GM03348 (cell line): ENCODE measurements around the gene RASA1.

ENCODE experiments used
- DNase-seq: peaks from one replicate; pipeline ENCODE4 v3.0.0; 2012; ENCODE audit warnings: low spot score

RASA1 gene

GRCh38 chr5:87361031-87361445, 93.4 kb downstream of the RASA1 start:
- peak; percentile 13 for DNase-seq

GRCh38 chr5:87361536-87362213, 94.0 kb downstream of the RASA1 start:
- no peak for DNase-seq

- DNase-seq: no peak
These were observed 99.6 kb downstream of the RASA1 start for GRCh38 chr5:87367243-87367642.

- DNase-seq: no peak
These were observed 100.9 kb downstream of the RASA1 start for GRCh38 chr5:87368601-87369000.

- no peak for DNase-seq
These were observed 101.7 kb downstream of the RASA1 start for GRCh38 chr5:87369431-87369830.

GRCh38 chr5:87372705-87373104, 105.0 kb downstream of the RASA1 start:
- no peak for DNase-seq

- no peak for DNase-seq
These were observed 114.5 kb downstream of the RASA1 start for GRCh38 chr5:87382224-87382623.

- DNase-seq: peak; percentile 11
These were observed 115.5 kb downstream of the RASA1 start for GRCh38 chr5:87383216-87383615.

- DNase-seq: no peak
These were observed 118.1 kb downstream of the RASA1 start for GRCh38 chr5:87385802-87386201.

GRCh38 chr5:87388129-87388528, 120.4 kb downstream of the RASA1 start:
- no peak for DNase-seq

- no peak for DNase-seq
These were observed 121.8 kb downstream of the RASA1 start for GRCh38 chr5:87389296-87390034.

GRCh38 chr5:87390075-87390474, 122.4 kb downstream of the RASA1 start:
- no peak for DNase-seq

GRCh38 chr5:87390576-87391199, 123.0 kb downstream of the RASA1 start:
- DNase-seq: no peak

GRCh38 chr5:87392170-87392569, 124.5 kb downstream of the RASA1 start:
- DNase-seq: no peak

- DNase-seq: peak; percentile 9
These were observed 125.1 kb downstream of the RASA1 start for GRCh38 chr5:87392801-87393200.

GRCh38 chr5:87393331-87393730, 125.6 kb downstream of the RASA1 start:
- DNase-seq: peak; percentile 43

GRCh38 chr5:87394411-87395165, 126.9 kb downstream of the RASA1 start:
- DNase-seq: peak; percentile 22

GRCh38 chr5:87398981-87399614, 131.4 kb downstream of the RASA1 start:
- no peak for DNase-seq

GRCh38 chr5:87399720-87400119, 132.0 kb downstream of the RASA1 start:
- DNase-seq: no peak

GRCh38 chr5:87400305-87400899, 132.7 kb downstream of the RASA1 start:
- DNase-seq: peak; percentile 49

GRCh38 chr5:87401626-87402025, 133.9 kb downstream of the RASA1 start:
- DNase-seq: no peak

- no peak for DNase-seq
These were observed 135.7 kb downstream of the RASA1 start for GRCh38 chr5:87403409-87403808.
